ENCODE measurements around the gene TBCD. TPM values are rescaled to one million over a fixed set of nuclear protein-coding genes. Genes with fewer than 3 reads are reported as not detected.

The TBCD gene
- total RNA-seq = 49.9 and 50.9 TPM in 2 replicates

GRCh38 chr17:82751571-82752370 is at the start of gene TBCD:
TBCD (plus strand) TSS chr17:82752065; CDS start chr17:82752194, 129 bp downstream.
- H3K27ac Mint-ChIP-seq = no peak within 1 kb of the TSS
- intact Hi-C loops (cut with micrococcal nuclease) = loop anchor here (1.0 to 5.0 kb wide), 6 partner anchors 35 to 654 kb away; partner anchors contain the start of genes FASN, FN3KRP, RAB40B and WDR45B
- no peaks in the 10 kb centered on the region for H3K27me3 Mint-ChIP-seq
- POLR2A ChIA-PET = no interaction called here
- no peak for TF ChIP-seq CTCF (IDR thresholded peaks at IDR 0.05)
- ATAC-seq (ENCODE audit: low read depth) (peak; percentile 88), DNase-seq (peak; percentile 86)
- CTCF ChIA-PET = no interaction called here
- peaks cover 3% of the 10 kb centered on the region for H3K36me3 Mint-ChIP-seq (ENCODE audit: low read depth)
- H3K4me1 Mint-ChIP-seq = peaks cover 22% of the 10 kb centered on the region
- H3K9me3 Mint-ChIP-seq = no peaks in the 10 kb centered on the region
- peak within 1 kb of the TSS; percentile 84 for H3K4me3 Mint-ChIP-seq

- DNase-seq (no peak), ATAC-seq (ENCODE audit: low read depth) (no peak)
- H3K27me3 Mint-ChIP-seq = no peaks in the 10 kb centered on the region
- no peaks in the 10 kb centered on the region for H3K36me3 Mint-ChIP-seq (ENCODE audit: low read depth)
- TF ChIP-seq CTCF (IDR thresholded peaks at IDR 0.05) = no peak
- POLR2A ChIA-PET = interaction anchor here (0.7 kb wide), 1 partner anchor 54 kb away, joined by 5 read pairs; the partner anchor contains the start of gene WDR45B
- H3K4me1 Mint-ChIP-seq = peaks cover 12% of the 10 kb centered on the region
- CTCF ChIA-PET = no interaction called here
- intact Hi-C loops (cut with micrococcal nuclease) = no loop called here
- no peak overlapping the region for H3K27ac Mint-ChIP-seq
- H3K9me3 Mint-ChIP-seq = no peaks in the 10 kb centered on the region
- no peak overlapping the region for H3K4me3 Mint-ChIP-seq
Measured at GRCh38 chr17:82702231-82702927, 49.5 kb upstream of the TBCD start.

GRCh38 chr17:82703036-82703745 is 48.7 kb upstream of the TBCD start:
- POLR2A ChIA-PET = no interaction called here
- H3K36me3 Mint-ChIP-seq (ENCODE audit: low read depth) = no peaks in the 10 kb centered on the region

GRCh38 chr17:82703935-82704865 is 47.7 kb upstream of the TBCD start:
- Mint-ChIP-seq H3K27me3 (no peaks in the 10 kb centered on the region), H3K27ac (no peak overlapping the region), H3K4me3 (no peak overlapping the region), H3K36me3 (ENCODE audit: low read depth) (no peaks in the 10 kb centered on the region), H3K4me1 (peaks cover 18% of the 10 kb centered on the region), H3K9me3 (no peaks in the 10 kb centered on the region)
- POLR2A ChIA-PET = no interaction called here
- intact Hi-C loops (cut with micrococcal nuclease) = no loop called here
- DNase-seq (no peak), ATAC-seq (ENCODE audit: low read depth) (no peak)
- no peak for TF ChIP-seq CTCF (IDR thresholded peaks at IDR 0.05)
- CTCF ChIA-PET = no interaction called here

More at GRCh38 chr17:82703036-82703745, 48.7 kb upstream of the TBCD start:
- Mint-ChIP-seq H3K4me1 (peaks cover 17% of the 10 kb centered on the region), H3K27me3 (no peaks in the 10 kb centered on the region), H3K9me3 (no peaks in the 10 kb centered on the region), H3K27ac (no peak overlapping the region), H3K4me3 (no peak overlapping the region)
- ATAC-seq (ENCODE audit: low read depth) = no peak
- CTCF ChIA-PET = no interaction called here
- TF ChIP-seq CTCF (IDR thresholded peaks at IDR 0.05) = no peak
- intact Hi-C loops (cut with micrococcal nuclease) = no loop called here
- no peak for DNase-seq

All from activated B cell treated with CpG ODN at 0.5 μM for 24 hours (primary cell).